HEK293T (cell line): Measurements from ENCODE around the gene CDK17.

Experiments
- BHLHE40 ChIP-seq: fragments of 450-650 bp; IDR thresholded peaks from 2 replicates; pipeline ENCODE4 v1.6.1; 2016; ENCODE audit warnings: mild to moderate bottlenecking, moderate library complexity, borderline replicate concordance
- ELF4 ChIP-seq: fragments of 450-650 bp; IDR thresholded peaks from 2 replicates; pipeline ENCODE4 v1.6.1; 2017; ENCODE audit warnings: antibody characterized with exemption
- FOXK2 ChIP-seq: fragments of 450-650 bp; IDR thresholded peaks from 2 replicates; pipeline ENCODE4 v1.6.1; 2016; ENCODE audit warnings: mild to moderate bottlenecking
- PKNOX1 ChIP-seq: fragments of 450-650 bp; IDR thresholded peaks from 2 replicates; pipeline ENCODE4 v1.6.1; 2016
- SP1 ChIP-seq: fragments of 450-650 bp; IDR thresholded peaks from 2 replicates; pipeline ENCODE4 v1.6.1; 2017
- SUZ12 ChIP-seq: fragments of 450-650 bp; IDR thresholded peaks from 2 replicates; pipeline ENCODE4 v1.6.1; 2016; ENCODE audit warnings: mild to moderate bottlenecking
- TARDBP ChIP-seq: fragments of 450-650 bp; IDR thresholded peaks from 2 replicates; pipeline ENCODE4 v1.6.1; 2016

GRCh38 chr12:96448300-96448699, 48.1 kb upstream of the CDK17 start:
- no peak for TF ChIP-seq SP1
- no peak for TF ChIP-seq FOXK2
- TF ChIP-seq BHLHE40, result no peak
- TF ChIP-seq SUZ12, result no peak
- no peak for TF ChIP-seq ELF4
- no peak for TF ChIP-seq PKNOX1
- TF ChIP-seq TARDBP, result no peak
